VCaP (cell line): Measurements from ENCODE around the gene KANSL1.

Experiments used
- H3K27ac ChIP-seq: fragments of 450-650 bp; 2 replicates; pipeline ENCODE4 v1.5.1; 2017
- CTCF ChIP-seq: fragments of 450-650 bp; conservative IDR thresholded peaks from 2 replicates; pipeline ENCODE4 v1.5.1; 2017; ENCODE audit warnings: mild to moderate bottlenecking, moderate library complexity

The KANSL1 gene

DNA sequence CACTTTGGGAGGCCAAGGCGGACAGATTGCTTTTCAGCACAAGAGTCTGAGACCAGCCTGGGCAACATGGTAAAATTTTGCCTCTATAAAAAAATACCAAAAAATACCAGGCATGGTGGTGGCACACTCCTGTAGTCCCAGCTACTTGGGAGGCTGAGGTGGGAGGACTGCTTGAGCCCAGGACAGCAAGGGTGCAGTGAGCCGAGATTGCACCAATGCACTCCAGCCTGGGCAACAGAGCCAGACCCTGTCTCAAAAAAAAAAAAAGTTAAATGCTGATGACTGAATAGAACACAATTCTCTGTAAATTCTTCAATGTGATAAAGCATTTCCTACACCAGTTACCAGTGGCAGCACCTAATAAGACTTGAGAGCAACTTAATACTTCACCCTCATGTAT lies 65.7 kb downstream of the KANSL1 start:
- no peak overlapping the region for H3K27ac ChIP-seq
- TF ChIP-seq CTCF, result no peak

DNA sequence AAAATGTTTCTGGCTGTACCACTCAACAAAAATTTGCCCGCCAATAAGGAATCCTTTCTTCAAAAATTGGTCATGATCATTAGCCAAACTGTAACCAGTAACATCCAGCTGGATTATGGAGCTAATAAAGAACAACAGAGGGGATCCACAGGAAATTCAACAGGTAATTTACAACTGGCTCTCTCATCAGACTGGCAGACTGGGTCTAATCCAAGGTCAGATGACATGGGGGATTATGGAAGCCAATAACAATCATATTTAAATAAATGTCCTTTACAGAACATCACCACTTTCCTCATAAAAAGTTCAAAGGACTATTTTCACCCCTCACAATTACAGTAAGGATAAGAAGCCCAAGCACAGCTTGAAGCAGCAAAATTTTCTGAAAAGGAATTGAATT lies 66.4 kb downstream of the KANSL1 start:
- no peak overlapping the region for H3K27ac ChIP-seq
- TF ChIP-seq CTCF, result no peak

DNA sequence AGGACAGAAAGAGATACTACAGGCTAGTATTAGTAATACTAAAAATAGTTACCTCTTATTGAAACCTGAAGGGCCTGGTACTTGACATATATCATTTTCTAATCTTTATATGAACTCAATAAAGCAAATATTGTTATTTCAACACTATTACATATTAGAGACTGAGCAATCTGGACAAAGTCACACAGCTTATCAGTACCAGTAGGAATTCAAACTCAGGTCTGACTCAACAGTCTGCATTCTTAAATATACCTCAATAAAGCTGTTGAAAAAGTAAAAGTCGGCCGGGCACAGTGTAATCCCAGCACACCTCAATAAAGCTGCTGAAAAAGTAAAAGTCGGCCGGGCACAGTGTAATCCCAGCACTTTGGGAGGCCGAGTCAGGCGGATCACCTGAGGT lies 67.4 kb downstream of the KANSL1 start:
- no peak overlapping the region for H3K27ac ChIP-seq
- TF ChIP-seq CTCF, result no peak

GRCh38 chr17:46124695-46125592 lies 68.3 kb downstream of the KANSL1 start:
- no peak for TF ChIP-seq CTCF
- no peak overlapping the region for H3K27ac ChIP-seq

GRCh38 chr17:46123607-46124006 lies 69.6 kb downstream of the KANSL1 start:
- no peak overlapping the region for H3K27ac ChIP-seq
- no peak for TF ChIP-seq CTCF

- no peak for TF ChIP-seq CTCF
- H3K27ac ChIP-seq, result no peak overlapping the region
Observed at GRCh38 chr17:46122486-46122871, 70.8 kb downstream of the KANSL1 start.

- H3K27ac ChIP-seq, result no peak overlapping the region
- no peak for TF ChIP-seq CTCF
Observed at GRCh38 chr17:46121841-46122485, 71.3 kb downstream of the KANSL1 start.
